Esophagus muscularis mucosa (tissue), 4 donors: ENCODE data around the gene PKN1. TPM values are rescaled to one million over a fixed set of nuclear protein-coding genes. Genes with fewer than 3 reads are reported as not detected.

Experiments
- DNase-seq: peaks from one replicate; pipeline ENCODE4 v3.0.0-alpha.2; 2017; ENCODE audit errors: extremely low spot score
- H3K27ac ChIP-seq, 4 donors: fragments of 200-600 bp; sonication (generic); replicated peaks in 1 of 4; 1 replicate in 3 of 4; 2 replicates in 1 of 4; pipeline ENCODE4 v1.5.1; 2016 to 2019; ENCODE audit warnings: mild to moderate bottlenecking in 1 of 4
- H3K27me3 ChIP-seq, 4 donors: fragments of 200-600 bp; sonication (generic); one replicate each; pipeline versions ENCODE4 v1.5.1 to v1.6.0; 2016 to 2019
- H3K36me3 ChIP-seq, 4 donors: fragments of 200-600 bp; sonication (generic); one replicate each; pipeline ENCODE4 v1.5.1; 2016 to 2019
- H3K4me1 ChIP-seq, 4 donors: fragments of 200-600 bp; sonication (generic); one replicate each; pipeline ENCODE4 v1.5.1; 2016 to 2019
- H3K4me3 ChIP-seq, 4 donors: fragments of 200-600 bp; sonication (generic); 1 replicate in 2 of 4; 2 replicates in 2 of 4; pipeline ENCODE4 v1.5.1; 2016 to 2019; ENCODE audit warnings: mild to moderate bottlenecking in 4 of 4, moderate library complexity in 1 of 4
- H3K9me3 ChIP-seq, 4 donors: fragments of 200-600 bp; sonication (generic); 1 replicate in 3 of 4; 2 replicates in 1 of 4; pipeline ENCODE4 v1.5.1; 2016 to 2019
- EP300 ChIP-seq: sonication (generic); formaldehyde crosslinking; IDR thresholded peaks from one replicate; pipeline ENCODE4 v1.6.1; 2017; ENCODE audit warnings: antibody characterized with exemption
- POLR2A ChIP-seq: fragments of 450-650 bp; IDR thresholded peaks from one replicate; pipeline ENCODE4 v1.6.1; 2017; ENCODE audit warnings: antibody characterized with exemption, moderate library complexity, mild to moderate bottlenecking, low read depth
- POLR2AphosphoS5 ChIP-seq, 2 donors: sonication (generic); formaldehyde crosslinking; IDR thresholded peaks; one replicate each; pipeline ENCODE4 v1.6.1; 2017; ENCODE audit warnings: antibody characterized with exemption in 2 of 2
- WGBS: methylation state at CpG from one replicate; pipeline ENCODE4 v1.1.5; 2018; 5-methylcytosine and 5-hydroxymethylcytosine counted together
- intact Hi-C: fragments of 100-400 bp; cut with DNase I; formaldehyde crosslinking; loops from one replicate; pipeline ENCODE4 v1.15.1; 2023
- total RNA-seq, 4 donors: library from RNA; depleted of rRNA; stranded (reverse); fragments of >200 nt; gene quantifications; one replicate each; pipeline versions ENCODE4 v1.1.0 to v1.2.1, GENCODE V29; 2016
- TF ChIP-seq, protein P1 (sequence below), 3 experiments: fragments of 200-600 bp in 2 of 3; fragments of 450-650 bp in 1 of 3; sonication (generic) in 2 of 3; IDR thresholded peaks; one replicate each; pipeline ENCODE4 v1.5.1; 2017 to 2019; ENCODE audit warnings: antibody characterized with exemption in 3 of 3, mild to moderate bottlenecking in 2 of 3, moderate library complexity in 1 of 3

PKN1 gene
- total RNA-seq, 4 donors from 2014 or later: 120 to 233 (median 167) TPM

DNA sequence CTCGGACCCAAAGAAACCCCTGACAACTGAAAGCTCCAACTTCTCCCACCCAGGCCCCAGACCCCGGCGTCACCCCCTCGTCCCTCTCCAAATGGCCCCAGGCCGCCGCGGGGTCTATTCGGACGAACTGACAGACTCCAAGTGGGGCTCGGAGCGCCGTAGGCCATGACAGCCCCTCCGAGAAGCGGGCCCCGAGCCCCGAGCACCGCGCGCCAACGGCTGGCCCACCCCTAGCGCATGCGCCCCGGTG lies 14.3 kb upstream of the PKN1 start:
- DNase-seq: peak; percentile 94
- peak overlapping the region; percentile 87 to 95 (median 94) for H3K27ac ChIP-seq
- under 1% methylated on average over 21 of the region's 23 CpGs for WGBS
- H3K27me3 ChIP-seq: no peaks in the 10 kb centered on the region
- intact Hi-C loops: loop anchor here (2.0 kb wide), 1 partner anchor 14 kb away; the partner anchor contains the start of gene PKN1
- TF ChIP-seq POLR2A: no peak
- TF ChIP-seq EP300: no peak
- TF ChIP-seq, protein P1, sequence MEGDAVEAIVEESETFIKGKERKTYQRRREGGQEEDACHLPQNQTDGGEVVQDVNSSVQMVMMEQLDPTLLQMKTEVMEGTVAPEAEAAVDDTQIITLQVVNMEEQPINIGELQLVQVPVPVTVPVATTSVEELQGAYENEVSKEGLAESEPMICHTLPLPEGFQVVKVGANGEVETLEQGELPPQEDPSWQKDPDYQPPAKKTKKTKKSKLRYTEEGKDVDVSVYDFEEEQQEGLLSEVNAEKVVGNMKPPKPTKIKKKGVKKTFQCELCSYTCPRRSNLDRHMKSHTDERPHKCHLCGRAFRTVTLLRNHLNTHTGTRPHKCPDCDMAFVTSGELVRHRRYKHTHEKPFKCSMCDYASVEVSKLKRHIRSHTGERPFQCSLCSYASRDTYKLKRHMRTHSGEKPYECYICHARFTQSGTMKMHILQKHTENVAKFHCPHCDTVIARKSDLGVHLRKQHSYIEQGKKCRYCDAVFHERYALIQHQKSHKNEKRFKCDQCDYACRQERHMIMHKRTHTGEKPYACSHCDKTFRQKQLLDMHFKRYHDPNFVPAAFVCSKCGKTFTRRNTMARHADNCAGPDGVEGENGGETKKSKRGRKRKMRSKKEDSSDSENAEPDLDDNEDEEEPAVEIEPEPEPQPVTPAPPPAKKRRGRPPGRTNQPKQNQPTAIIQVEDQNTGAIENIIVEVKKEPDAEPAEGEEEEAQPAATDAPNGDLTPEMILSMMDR (IDR thresholded peaks at IDR 0.05): no peak
- TF ChIP-seq POLR2AphosphoS5 (IDR thresholded peaks at IDR 0.05): no peak
- peak overlapping the region; percentile 78 to 95 (median 88) for H3K4me3 ChIP-seq
- H3K9me3 ChIP-seq: no peaks in the 10 kb centered on the region
- H3K36me3 ChIP-seq: peaks cover 0 to 17% (median 0%) of the 10 kb centered on the region in 4 donors
- peaks cover 30 to 55% (median 47%) of the 10 kb centered on the region in 4 donors for H3K4me1 ChIP-seq

DNA sequence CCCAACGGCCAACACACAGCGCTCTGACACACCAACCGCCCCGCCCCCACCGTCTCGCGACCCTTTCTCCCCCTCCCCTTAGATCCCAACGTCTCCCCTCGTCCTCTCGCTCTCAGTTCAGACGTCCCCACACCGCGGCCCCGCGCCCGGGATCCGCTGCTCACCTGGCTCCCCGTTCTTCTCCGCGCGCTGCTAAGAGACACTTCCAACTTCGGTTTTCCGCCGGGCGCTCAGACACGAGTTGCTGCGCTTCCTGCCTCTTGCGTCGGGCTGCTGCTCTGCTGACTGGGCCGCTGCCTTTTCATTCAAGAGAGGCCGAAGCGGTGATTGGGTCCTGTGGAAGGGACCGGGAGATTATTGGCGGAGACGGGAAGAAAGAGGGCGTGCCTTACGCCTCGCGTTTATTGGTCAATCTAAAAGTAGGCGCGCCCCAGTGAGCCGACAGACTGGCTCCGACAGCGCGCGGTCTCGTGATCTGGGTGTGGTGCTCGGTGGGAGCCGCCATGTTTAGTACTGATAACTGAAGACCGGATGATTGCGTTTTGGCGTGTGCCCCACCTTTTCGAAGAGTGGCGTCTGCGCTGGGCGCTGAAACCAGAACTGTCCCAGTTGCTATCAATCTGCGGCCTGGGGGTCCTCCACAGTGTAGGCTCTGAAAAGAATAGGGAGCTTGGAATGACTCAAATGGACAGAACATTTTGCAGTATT lies 13.8 kb upstream of the PKN1 start, which contains the start of gene DDX39A:
DDX39A (minus strand) TSS at position 236 of the 708 bp plus-strand sequence. CDS start 6,121 bp downstream, outside the sequence.
- no peaks in the 10 kb centered on the region for H3K27me3 ChIP-seq
- under 1% methylated on average over 55 of the region's 57 CpGs for WGBS
- peak within 1 kb of the TSS; percentile 78 to 95 (median 88) for H3K4me3 ChIP-seq
- DNase-seq: peak; percentile 100
- intact Hi-C loops: loop anchor here (2.0 kb wide), 1 partner anchor 14 kb away; the partner anchor contains the start of gene PKN1
- H3K4me1 ChIP-seq: peaks cover 29 to 50% (median 42%) of the 10 kb centered on the region in 4 donors
- H3K9me3 ChIP-seq: no peaks in the 10 kb centered on the region
- peak within 1 kb of the TSS; percentile 87 to 95 (median 94) for H3K27ac ChIP-seq
- TF ChIP-seq POLR2A (peak; percentile 65), EP300 (no peak), POLR2AphosphoS5 (IDR thresholded peaks at IDR 0.05) (peak; percentile 72 to 96)
- TF ChIP-seq, protein P1 (IDR thresholded peaks at IDR 0.05): peak in 1 of 3 experiments; percentile 22
- peaks cover 0 to 17% (median 0%) of the 10 kb centered on the region in 4 donors for H3K36me3 ChIP-seq

DNA sequence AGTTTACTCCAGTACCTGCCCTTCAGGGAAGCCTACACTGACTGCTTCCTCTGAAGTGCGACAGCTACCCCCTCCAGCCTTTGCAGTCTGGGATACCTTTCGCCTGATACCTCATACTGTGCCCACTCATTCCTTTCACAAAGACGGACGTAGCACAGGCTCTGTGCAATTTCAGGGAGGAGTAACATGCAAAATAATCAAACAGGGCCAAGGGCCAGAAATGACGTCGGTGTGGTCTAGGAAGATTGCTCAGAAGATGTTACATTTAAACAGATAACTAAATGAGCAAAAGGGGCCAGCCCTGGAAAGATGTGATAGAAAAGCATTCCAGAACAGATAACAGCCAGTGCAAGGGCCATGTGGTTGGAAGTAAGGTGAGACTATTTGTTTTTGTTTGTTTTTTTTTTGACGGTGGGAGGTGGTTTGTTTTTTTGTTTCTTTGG lies 7.4 kb upstream of the PKN1 start:
- intact Hi-C loops: no loop called here
- Histone ChIP-seq H3K4me3 (no peak overlapping the region), H3K4me1 (no peaks in the 10 kb centered on the region), H3K36me3 (no peaks in the 10 kb centered on the region), H3K27ac (no peak overlapping the region), H3K27me3 (no peaks in the 10 kb centered on the region), H3K9me3 (no peaks in the 10 kb centered on the region)
- 61% methylated on average over 7 of the region's 7 CpGs for WGBS
- no peak for TF ChIP-seq EP300
- no peak for TF ChIP-seq POLR2A
- no peak for TF ChIP-seq POLR2AphosphoS5 (IDR thresholded peaks at IDR 0.05)
- TF ChIP-seq, protein P1 (IDR thresholded peaks at IDR 0.05): no peak
- no peak for DNase-seq

DNA sequence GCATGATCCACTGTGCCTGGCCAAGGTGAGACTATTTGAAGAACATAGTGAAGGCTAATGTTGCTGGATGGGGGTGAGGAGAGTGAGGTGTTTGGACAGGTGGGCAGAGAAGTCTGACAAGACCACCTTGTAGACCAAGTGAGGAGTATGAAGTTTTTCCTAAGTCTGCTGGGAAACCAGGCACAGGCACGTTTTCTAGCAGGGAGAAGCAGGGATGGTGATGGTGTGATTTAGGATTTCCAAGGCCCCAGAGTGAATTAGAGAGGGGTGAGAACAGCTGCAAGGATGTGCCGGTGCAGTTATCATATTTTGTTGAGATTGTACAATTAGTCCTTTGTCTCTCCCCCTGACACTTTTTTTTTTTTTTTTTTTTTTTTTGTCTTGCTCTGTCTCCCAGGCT lies 5.6 kb upstream of the PKN1 start:
- H3K4me3 ChIP-seq: no peak overlapping the region
- TF ChIP-seq EP300 (no peak), POLR2AphosphoS5 (IDR thresholded peaks at IDR 0.05) (no peak), POLR2A (no peak)
- TF ChIP-seq, protein P1 (IDR thresholded peaks at IDR 0.05): no peak
- H3K4me1 ChIP-seq: peaks cover 8 to 11% (median 10%) of the 10 kb centered on the region in 4 donors
- intact Hi-C loops: no loop called here
- H3K36me3 ChIP-seq: no peaks in the 10 kb centered on the region
- DNase-seq: no peak
- H3K27ac ChIP-seq: no peak overlapping the region
- no peaks in the 10 kb centered on the region for H3K9me3 ChIP-seq
- no peaks in the 10 kb centered on the region for H3K27me3 ChIP-seq
- WGBS: 77% methylated on average over 2 of the region's 2 CpGs
